HT1080 (cell line): ENCODE results near the gene BBX. TPM values are rescaled to one million over a fixed set of nuclear protein-coding genes. Genes with fewer than 3 reads are reported as not detected.
A peak's percentile ranks its signal among the peaks of the same experiment; 100 is the strongest.

Experiments used
- DNase-seq: peaks from one replicate; pipeline ENCODE4 v3.0.0-alpha.2; 2015; ENCODE audit warnings: low read depth
- total RNA-seq: library from RNA; depleted of rRNA; stranded (reverse); fragments of >200 nt; shearing (Covaris generic); gene quantifications from 2 replicates; pipeline ENCODE4 v1.2.3, GENCODE V29; 2014

The BBX gene
- total RNA-seq, 1 experiment from 2014 or later, result 52.6 TPM

DNA sequence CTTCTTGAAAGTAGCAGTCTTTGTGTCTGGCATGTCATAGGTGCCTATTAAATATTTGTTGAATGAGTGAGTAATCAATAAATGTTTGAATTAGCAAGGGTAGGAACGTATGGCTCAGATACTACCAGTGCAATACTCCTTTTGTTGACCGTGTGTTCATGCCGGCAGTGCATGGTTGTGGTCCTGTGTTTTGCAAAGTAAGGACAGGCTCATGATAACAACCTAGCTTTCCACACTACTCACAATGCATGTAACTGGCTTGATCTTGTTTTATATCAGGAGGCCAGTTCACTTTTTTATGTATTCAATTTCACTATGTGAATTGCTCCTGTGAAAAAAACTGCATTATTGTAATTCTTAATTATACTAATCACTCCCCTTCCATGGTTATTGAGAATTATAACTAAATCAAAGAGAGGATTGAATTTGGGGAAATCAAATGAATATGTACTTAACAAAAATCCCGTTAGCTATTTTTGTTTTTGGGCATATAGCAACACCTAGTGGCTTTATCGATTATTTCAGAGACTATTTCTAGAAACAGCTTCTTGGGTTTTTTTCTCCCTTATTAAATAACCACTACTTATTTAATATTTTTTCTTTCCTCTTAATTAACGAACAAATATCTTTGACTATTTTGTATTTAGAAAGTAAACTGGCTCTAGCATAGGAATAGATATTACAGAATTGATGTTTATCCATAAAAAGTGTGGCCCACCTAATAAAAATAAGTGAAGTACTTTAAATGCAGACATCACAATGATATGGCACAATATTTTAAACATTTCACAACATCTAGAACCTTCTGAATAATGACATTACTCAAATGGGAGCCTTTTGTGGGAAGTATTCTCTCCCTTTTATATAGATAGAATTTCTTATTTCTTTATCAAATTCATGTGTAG lies 218.5 kb downstream of the BBX start:
- peak; percentile 40 for DNase-seq

DNA sequence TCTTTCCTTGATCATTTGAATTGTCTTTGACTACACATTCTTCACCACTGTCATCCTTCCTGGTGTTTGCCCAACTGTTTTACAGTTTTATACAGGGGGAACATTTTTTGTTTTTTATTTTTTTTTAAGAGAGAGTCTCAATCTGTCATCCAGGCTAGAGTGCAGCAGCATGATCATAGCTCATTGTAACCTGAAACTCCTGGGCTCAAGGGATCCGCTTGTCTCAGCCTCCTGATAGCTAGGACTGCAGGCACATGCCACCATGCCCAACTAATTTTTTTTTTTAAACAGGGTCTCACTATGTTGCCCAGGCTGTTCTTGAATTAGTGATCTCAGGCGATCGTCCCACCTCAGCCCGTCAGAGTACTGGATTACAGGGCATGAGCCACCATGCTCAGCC lies 222.6 kb downstream of the BBX start:
- no peak for DNase-seq

DNA sequence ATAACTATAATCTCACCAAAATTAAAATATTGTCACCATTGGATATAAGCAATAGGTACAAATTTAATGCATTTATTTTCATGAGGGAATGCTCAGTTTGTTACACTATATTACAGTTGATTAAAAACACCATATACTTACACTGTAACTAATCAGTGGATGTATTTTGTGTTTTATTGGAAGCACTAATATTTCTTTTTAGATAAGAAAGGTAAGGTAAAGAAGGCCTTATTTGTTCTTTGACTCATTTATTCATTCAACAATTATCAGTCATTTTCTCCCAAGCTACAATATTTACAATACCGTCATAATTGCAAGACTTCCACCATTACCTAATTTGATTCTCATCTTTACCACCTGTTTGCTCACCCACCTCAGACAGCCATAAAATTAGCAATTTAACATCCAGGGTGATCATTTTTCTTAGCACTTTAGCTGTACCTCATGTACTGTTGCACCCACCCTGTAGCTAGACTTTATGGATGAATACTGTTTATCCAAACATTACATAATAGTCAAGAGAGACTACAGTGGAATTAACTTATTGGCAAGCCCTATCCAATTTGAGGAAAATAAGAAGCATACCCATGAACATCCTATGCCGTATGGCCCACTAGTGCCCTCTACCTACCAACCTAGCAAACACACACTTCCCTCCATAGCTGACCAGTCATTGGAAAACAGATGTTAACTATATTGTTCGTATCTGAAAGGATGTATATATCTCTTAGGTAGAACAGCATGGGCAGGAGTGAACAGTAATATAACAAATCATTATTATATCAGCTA lies 229.6 kb downstream of the BBX start:
- peak; percentile 48 for DNase-seq

DNA sequence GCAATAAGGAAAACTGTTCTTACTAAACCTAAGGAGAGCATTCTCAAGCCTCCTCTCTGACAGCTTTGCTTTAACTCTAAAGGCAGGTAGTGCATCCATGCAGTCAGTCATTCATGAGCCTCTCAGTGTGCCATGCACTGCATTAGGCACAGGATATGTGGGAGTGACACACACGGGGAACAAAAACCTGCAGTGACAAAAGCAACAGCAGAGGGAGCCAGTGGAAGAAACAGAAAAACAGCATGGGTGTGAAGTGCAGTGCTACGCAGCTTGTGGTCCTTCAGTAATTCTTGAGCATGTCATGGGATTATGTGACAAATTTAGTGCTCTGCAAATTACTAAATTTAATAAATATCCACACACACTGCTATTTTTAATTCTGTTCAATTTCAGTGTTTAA lies 230.7 kb downstream of the BBX start:
- DNase-seq, result peak; percentile 74

DNA sequence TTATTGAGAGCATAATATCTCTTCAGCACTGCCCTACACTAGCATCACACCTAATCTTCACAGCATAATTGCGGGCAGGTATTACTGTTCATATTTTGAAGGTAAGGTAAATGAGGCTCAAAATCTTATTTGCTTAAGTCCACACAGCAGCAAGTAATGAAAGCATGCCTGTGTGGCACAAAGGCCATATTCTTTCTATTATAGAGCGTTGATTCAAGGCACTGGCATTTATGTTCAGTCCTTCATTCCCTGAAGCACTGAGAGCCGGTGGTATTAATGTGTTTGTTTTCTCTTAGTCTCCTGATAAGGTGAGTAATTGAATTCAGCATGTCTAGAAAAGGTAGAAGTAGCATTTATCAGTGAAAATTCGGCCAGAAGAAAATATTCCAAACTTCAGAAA lies 231.2 kb downstream of the BBX start:
- no peak for DNase-seq

DNA sequence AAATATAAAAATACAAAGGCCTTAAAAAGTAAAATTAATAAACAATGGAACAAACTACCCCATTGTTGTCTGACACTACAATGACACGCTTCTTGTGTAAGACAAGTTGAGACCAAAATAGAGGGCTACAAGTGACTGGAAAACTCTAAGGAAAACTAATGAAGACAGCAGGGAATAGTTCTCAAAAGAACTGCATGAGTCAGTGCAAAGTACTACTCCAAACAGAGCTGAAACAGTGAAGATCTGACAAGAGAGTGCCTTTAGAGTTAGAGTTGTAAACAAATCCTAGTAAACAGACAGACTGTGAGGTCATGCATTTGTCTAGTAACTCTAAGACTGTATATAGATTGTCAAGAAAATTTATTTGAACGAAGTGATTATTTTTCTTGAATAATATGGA lies 233.9 kb downstream of the BBX start:
- DNase-seq, result no peak

DNA sequence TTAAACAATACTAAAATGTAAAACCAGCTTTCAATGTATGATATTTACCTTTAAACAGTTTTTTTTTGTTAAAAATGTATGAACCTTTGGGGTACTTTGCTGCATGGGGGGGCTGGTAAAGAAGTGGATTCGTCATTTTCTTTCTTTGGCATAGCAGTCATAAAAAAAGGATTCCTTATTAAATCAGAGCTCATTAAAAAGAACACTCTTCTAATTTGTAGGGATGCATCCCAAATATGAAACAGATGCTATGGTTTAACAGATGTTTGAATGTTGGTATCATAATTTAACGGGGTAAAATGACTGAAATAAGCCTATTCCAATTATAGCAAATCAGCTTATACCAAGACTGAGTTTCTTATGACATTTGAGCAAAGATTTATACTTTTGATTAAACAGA lies 234.4 kb downstream of the BBX start:
- DNase-seq, result no peak

DNA sequence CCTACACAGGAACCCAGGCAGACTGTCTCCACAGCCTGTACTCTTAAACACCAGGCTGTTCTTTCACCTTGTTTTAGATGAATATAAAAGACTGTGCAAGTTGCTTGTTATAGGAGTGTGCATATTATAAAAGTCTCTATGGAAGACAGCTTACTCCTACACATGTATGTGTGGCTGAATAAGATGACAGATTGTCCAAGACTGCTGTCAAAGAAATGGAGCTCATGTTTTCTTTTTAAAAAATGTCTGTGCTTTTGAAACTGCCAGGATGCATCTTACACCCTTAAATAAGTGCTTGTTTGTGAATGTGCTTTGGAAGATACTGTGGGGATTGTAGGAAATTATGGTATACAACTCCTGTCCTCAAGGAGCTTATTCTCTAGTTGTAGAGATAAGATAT lies 237.4 kb downstream of the BBX start:
- no peak for DNase-seq

DNA sequence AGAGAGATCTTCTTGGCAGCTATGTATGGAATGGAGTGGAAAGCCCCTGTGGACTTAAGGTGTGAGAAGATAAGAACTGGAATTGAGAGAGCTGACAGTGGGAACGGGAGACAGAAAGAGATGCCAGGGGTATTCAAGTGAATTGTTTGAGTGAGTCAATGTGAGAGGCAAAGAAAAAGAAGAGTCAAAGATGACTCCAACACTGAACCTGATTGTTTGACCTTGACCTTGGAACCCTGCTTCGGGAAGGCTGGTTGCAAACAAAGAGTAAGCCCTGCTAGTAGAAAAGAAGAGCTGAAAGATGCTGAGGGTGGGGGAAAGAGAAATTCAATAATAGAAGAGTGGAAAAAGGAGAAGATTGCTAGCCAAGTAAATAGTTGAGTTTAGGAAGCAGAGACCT lies 238.6 kb downstream of the BBX start:
- no peak for DNase-seq

DNA sequence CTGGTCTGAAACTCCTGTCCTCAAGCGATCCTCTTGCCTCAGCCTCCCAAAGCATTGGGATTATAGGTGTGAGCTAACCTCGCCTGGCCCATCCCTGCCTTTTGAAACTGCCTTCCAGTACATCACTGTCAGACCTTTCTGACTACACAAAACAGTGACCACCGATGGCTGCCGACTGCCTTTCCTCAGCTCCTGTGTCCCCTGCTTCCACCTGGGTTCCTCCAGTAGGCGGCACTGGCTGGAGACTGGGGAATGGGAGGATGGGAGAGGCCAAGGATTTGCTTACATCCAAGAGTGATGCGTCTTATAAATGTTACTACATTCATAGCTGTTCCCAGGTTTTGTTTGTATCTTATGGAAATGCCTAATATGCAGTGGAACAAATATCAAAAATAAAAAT lies 242.8 kb downstream of the BBX start:
- no peak for DNase-seq

DNA sequence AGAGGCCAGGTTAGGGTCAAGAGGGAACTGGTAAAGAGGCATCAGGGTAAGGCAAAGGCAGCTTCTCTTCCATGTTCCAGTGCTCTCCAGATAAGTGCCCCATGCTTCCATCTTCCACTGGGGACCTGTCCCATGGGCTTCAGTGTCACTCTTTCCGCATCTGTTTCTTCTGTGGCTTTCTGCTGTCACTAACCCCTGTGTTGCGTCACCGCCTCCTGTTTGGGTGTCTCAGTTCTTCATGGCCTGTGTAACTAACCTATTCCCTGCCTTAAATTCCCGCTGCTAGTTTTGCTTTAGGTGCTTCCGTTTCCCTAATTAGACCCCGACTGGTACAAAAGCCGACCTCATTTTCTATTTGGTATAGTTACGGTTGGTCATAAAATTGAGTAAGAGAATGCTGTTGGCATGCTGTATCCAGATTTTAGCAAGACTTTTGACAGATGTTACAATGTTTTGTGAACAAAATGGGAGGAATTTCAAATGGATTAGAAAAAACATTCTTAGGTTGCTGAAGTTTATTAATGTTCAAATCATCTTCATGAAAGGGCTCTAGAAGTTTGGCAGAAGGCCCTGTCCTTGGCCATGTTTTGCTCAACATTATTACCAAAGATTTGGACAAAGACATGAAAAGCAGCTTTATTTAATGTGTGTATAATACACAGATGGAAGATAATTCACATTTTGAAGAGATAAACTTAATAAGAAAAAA lies 245.3 kb downstream of the BBX start:
- DNase-seq, result no peak

DNA sequence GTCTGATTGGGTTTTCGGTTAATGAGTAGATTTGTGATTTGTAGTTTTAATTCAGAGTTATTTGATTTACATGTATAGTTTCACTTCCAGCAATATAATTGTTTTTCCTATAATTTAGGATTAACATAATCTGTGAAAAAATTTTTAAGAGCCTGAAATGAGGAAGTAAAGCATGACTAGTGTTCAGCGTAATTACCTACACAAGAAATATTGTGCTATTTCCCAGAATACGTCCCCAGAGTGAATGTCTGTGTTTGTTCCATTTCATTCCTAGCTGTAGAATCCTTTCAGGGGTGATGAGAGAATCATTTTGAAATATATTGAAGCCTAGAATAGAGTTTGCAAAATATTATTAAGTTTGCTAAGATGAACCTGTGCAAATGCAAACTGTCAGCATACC lies 247.1 kb downstream of the BBX start:
- DNase-seq, result no peak

DNA sequence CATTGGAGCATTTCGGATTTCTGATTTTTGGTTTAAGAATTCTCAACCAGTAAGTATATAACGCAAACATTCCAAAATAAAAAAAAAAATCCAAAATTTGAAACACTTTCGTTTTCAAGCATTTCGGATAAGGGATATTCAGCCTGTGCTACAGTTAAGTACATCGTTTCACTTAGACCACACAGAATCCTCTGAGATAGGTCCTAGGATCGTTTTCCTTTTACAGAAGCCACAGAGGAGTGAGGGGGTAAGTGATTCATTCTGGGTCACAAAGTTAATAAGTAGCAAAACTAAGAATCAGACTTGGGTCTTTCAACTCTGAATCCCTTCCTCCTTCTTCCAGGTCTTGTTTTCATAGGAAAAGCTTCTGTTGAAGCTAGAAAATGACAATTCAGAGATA lies 249.3 kb downstream of the BBX start:
- no peak for DNase-seq

DNA sequence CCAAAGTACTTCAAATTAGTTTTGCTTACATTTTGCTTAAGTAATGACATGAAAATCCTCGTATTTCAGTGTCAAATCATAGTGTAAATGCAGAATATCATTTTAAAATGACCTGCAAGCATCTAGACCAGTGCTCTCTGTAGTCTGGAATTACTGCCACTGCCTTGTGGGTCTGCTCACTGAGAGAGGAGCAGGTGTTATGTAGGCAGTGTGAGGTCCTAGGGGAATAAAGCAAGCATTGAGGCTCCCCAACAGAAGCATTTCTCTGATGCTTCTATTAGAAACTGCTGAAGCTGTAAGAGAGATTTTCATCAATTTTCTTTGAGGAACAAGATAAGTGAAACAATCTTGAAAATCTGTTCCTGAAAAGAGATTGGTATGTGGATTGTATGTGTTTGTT lies 253.2 kb downstream of the BBX start:
- no peak for DNase-seq

DNA sequence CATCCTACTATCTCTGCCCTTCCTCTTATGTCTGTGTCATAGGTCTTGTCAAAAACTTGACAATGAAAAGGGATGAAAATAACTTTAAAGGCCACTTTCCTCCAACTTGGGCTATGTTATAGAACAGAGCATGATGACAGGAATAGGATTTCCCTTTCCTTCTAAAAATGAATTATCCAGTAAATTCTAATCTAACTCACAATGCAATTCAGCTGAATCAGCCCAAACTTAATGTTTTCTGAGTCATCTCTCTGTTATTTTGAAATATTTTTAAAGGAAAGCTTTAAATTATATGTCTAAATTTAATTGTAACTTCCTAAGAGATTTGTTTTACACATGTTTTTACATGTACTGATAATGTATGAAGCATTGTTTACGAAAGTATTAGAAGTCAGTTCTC lies 258.5 kb downstream of the BBX start:
- no peak for DNase-seq

DNA sequence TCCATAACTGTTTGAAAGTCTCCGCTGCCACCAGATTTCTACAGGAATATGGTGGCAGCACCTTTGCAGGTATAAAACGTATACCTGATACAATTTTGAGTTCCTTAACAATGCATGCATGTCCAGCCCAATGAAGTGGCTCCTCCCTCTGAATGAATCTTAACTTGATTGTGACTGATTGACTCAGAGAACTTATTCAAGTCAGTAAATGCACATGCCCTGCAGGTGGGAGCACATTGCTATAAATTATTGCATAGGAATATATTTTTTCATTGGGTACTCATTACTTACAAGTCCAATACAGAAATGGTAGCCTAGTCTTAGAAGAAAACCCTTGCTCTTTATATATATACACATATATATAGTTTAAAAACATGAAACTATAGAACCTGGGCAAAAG lies 259.3 kb downstream of the BBX start:
- no peak for DNase-seq

DNA sequence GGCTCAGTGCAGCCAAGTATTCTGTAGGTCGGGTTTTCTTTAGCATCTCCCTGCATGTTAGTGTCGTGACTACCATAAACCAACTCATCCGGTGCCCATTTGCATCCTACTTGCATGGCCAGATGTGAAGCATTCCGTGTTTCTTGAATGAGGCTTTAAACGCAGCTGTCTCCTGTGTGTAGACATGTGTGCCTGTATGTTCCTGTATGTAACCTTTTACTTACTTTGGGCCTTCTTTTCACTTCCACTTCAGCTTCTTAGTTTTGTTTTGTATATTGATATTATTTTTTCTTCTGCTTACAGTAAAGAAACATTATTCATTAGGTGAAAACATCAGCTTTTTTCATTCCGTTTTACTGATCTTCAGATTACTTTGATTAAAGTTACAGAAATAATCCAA lies 267.9 kb downstream of the BBX start:
- no peak for DNase-seq

DNA sequence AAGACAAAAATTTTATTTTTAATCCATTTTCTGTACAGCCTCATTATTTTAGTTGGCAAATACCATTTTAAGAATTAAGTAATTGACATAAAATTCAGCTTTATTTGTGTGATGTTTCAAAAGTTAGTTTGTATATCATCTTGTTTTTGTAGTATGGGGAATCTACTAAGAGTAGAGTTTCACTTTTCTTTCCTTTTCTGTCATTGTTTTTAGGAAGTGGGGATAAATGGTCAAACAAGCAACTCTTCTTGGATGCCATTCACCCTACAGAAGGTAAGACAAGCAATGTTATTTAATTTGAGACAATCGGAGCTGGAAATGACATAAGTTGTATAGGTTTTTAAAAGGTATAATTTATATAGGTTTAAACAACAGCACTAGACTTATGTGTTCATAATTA lies 268.3 kb downstream of the BBX start:
- no peak for DNase-seq

DNA sequence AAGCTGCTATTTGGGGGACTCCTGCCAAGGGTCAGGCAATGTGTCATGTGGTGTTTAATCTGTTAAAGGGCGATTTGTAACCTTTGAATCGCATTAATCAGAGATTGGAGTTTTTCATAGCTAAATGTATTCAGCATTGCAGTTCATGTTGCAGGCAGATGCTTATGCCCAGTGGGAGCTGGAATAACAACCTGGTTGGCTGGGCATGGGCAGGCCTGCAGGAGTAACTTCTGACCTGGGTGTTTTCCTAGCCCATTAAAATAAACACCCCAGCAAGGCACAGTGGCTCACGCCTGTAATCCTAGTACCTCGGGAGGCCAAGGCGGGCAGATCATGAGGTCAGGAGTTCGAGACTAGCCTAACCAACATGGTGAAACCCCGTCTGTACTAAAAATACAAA lies 268.7 kb downstream of the BBX start:
- DNase-seq, result no peak

DNA sequence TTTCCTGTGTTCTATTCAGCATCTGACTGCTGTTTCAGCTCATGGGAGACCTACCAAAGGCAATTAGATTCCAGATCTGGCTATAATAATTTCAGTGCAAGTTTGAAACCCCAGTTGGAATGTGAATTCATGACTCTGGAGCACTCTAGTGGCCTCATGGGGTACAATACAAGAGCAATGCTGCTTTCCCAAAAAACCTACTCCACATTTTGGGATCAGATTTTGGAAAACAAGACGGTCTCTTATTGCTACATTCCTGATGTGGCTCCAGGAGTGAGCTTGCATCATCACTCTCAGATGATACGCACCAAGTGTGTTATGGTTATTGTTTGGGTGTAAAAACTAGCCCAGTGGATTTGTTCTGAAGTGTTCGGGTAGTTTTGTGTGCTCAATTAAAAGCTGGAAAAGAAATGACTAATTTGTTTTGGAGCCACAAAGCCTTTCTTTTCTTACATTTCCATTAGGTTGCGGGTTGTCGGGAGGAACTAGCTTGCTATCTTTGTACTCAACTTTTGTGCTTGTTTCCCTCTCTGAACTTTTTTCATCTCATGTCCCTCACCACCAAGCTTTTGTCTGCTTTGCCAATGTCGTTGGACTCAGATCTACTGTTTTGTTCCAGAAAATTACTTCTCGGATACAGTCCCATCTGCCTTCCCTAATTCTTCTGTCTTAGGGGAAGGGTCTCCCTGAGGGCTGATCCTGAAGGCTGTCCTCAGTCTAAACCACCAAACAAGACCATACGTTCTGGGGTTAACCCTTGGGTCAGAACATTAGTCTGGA lies 272.1 kb downstream of the BBX start:
- no peak for DNase-seq

DNA sequence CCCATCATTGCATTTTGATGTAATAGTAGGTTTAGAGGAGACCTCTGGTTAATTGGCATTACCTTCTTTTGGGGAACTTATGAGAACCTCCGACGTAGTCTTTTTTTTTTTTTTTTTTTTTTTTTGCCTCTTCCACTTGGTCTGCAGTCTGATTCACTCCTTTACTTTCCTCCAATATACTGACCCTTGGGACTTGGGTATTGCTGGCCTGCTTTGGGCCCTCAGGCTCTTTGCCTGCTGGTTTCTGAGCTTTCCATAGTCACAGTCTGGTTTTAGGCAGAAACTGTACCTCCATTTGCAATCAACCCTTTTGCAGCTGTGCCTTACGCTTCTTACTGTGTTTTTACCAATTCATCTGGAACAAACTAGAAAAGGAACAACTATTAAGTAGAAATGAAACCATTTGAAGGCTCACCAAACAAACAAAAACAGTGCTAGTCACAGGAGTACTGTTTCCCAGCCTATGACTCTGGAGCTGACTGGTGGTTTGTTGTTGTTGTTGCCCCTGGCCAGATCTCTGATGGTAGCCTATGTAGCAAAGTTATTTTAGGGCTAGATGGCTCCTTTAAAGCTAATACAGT lies 272.8 kb downstream of the BBX start:
- no peak for DNase-seq
